Measurements from ENCODE around the gene C8G. TPM values are rescaled to one million over a fixed set of nuclear protein-coding genes. Genes with fewer than 3 reads are reported as not detected.

Gene C8G
- total RNA-seq, 1 donor from 2014 or later = not detected

DNA sequence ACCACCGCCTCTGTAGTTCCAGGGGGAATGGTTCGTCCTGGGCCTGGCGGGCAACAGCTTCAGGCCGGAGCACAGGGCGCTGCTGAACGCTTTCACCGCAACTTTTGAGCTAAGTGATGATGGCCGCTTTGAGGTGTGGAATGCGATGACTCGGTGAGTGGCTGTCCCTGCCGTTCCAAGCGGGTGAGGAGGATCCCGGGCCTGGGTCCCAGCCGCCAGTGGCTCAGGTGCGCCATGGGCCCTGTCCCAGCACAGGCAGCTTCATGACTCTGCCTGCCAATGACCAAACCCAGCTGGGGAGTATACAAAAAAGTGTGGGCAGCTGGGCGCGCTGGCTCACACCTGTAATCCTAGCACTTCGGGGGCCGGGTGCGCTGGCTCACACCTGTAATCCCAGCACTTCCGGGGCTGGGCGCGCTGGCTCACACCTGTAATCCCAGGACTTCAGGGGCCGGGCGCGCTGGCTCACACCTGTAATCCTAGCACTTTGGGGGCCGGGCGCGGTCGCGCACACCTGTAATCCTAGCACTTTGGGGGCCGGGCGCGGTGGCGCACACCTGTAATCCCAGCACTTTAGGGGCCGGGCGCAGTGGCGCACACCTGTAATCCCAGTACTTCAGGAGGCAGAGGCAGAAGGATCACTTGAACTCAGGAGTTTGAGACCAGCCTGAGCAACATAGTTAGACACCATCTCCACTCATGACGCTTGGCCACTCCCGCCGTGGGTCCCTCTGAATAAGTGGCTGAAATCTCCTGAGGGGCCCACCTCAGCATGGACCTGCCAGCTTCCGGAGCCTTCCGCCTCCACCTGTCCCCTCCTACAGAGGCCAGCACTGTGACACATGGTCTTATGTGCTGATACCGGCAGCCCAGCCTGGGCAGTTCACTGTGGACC lies 8.1 kb downstream of the C8G start:
- no peaks in the 10 kb centered on the region for H3K36me3 ChIP-seq (ENCODE audit: control insufficient read depth, insufficient read depth, low read length)

GRCh38 chr9:136953771-136954269 lies 8.8 kb downstream of the C8G start:
- Histone ChIP-seq H3K27me3 (ENCODE audit: control insufficient read depth, insufficient read depth, low read length) (no peaks in the 10 kb centered on the region), H3K4me3 (ENCODE audit: low read depth, low read length) (no peak overlapping the region), H3K36me3 (ENCODE audit: control insufficient read depth, insufficient read depth, low read length) (no peaks in the 10 kb centered on the region)
- TF ChIP-seq CTCF (IDR thresholded peaks at IDR 0.05; ENCODE audit: insufficient read depth, low read length, poor library complexity, severe bottlenecking) = no peak
- no peak for DNase-seq (ENCODE audit: low read depth)

More for the DNA sequence above, 8.1 kb downstream of the C8G start:
- TF ChIP-seq CTCF (IDR thresholded peaks at IDR 0.05; ENCODE audit: insufficient read depth, low read length, poor library complexity, severe bottlenecking) = no peak
- H3K4me3 ChIP-seq (ENCODE audit: low read depth, low read length) = no peak overlapping the region
- H3K27me3 ChIP-seq (ENCODE audit: control insufficient read depth, insufficient read depth, low read length) = no peaks in the 10 kb centered on the region
- DNase-seq (ENCODE audit: low read depth) = no peak

GRCh38 chr9:136954270-136955083 lies 9.4 kb downstream of the C8G start:
- Histone ChIP-seq H3K4me3 (ENCODE audit: low read depth, low read length) (no peak overlapping the region), H3K27me3 (ENCODE audit: control insufficient read depth, insufficient read depth, low read length) (no peaks in the 10 kb centered on the region), H3K36me3 (ENCODE audit: control insufficient read depth, insufficient read depth, low read length) (no peaks in the 10 kb centered on the region)
- no peak for DNase-seq (ENCODE audit: low read depth)
- no peak for TF ChIP-seq CTCF (IDR thresholded peaks at IDR 0.05; ENCODE audit: insufficient read depth, low read length, poor library complexity, severe bottlenecking)

GRCh38 chr9:136955202-136955942 lies 10.3 kb downstream of the C8G start:
- DNase-seq (ENCODE audit: low read depth) = no peak
- TF ChIP-seq CTCF (IDR thresholded peaks at IDR 0.05; ENCODE audit: insufficient read depth, low read length, poor library complexity, severe bottlenecking) = no peak
- H3K4me3 ChIP-seq (ENCODE audit: low read depth, low read length) = no peak overlapping the region
- H3K27me3 ChIP-seq (ENCODE audit: control insufficient read depth, insufficient read depth, low read length) = no peaks in the 10 kb centered on the region
- no peaks in the 10 kb centered on the region for H3K36me3 ChIP-seq (ENCODE audit: control insufficient read depth, insufficient read depth, low read length)

- no peak for TF ChIP-seq CTCF (IDR thresholded peaks at IDR 0.05; ENCODE audit: insufficient read depth, low read length, poor library complexity, severe bottlenecking)
- no peak for DNase-seq (ENCODE audit: low read depth)
- no peaks in the 10 kb centered on the region for H3K27me3 ChIP-seq (ENCODE audit: control insufficient read depth, insufficient read depth, low read length)
- no peak overlapping the region for H3K4me3 ChIP-seq (ENCODE audit: low read depth, low read length)
- no peaks in the 10 kb centered on the region for H3K36me3 ChIP-seq (ENCODE audit: control insufficient read depth, insufficient read depth, low read length)
Observed at GRCh38 chr9:136955943-136956335, 10.9 kb downstream of the C8G start.
